Thyroid gland (tissue), 4 donors: ENCODE measurements around the gene TRIM25. TPM values are rescaled to one million over a fixed set of nuclear protein-coding genes. Genes with fewer than 3 reads are reported as not detected.

ENCODE experiments used
- DNase-seq, 2 donors: peaks; one replicate each; pipeline ENCODE4 v3.0.0-alpha.2; 2019
- H3K27ac ChIP-seq, 3 donors: fragments of 200-600 bp; sonication (generic); 1 replicate in 2 of 3; 2 replicates in 1 of 3; pipeline ENCODE4 v1.5.1; 2016 to 2019; ENCODE audit warnings: mild to moderate bottlenecking in 1 of 3, moderate library complexity in 1 of 3
- H3K27me3 ChIP-seq: fragments of 200-600 bp; sonication (generic); one replicate; pipeline ENCODE4 v1.5.1; 2019
- H3K36me3 ChIP-seq, 2 donors: fragments of 200-600 bp; sonication (generic); one replicate each; pipeline ENCODE4 v1.5.1; 2016 to 2019
- H3K4me1 ChIP-seq, 2 donors: fragments of 200-600 bp; sonication (generic); one replicate each; pipeline ENCODE4 v1.5.1; 2017 to 2019
- H3K4me3 ChIP-seq, 3 donors: fragments of 200-600 bp; sonication (generic); replicated peaks in 1 of 3; 1 replicate in 2 of 3; 2 replicates in 1 of 3; pipeline ENCODE4 v1.5.1; 2016; ENCODE audit warnings: mild to moderate bottlenecking in 1 of 3
- H3K9me3 ChIP-seq: fragments of 200-600 bp; sonication (generic); one replicate; pipeline ENCODE4 v1.5.1; 2017
- CTCF ChIP-seq, 6 experiments: fragments of 200-600 bp in 3 of 6; fragments of 450-650 bp in 3 of 6; sonication (generic) in 3 of 6; IDR thresholded peaks; one replicate each; pipeline ENCODE4 v1.5.1; 2016 to 2019; ENCODE audit warnings: antibody characterized with exemption in 6 of 6, mild to moderate bottlenecking in 2 of 6, inconsistent platforms in 1 of 6, moderate library complexity in 1 of 6
- POLR2A ChIP-seq, 2 donors: fragments of 450-650 bp; IDR thresholded peaks; one replicate each; pipeline ENCODE4 v1.6.1; 2017; ENCODE audit warnings: antibody characterized with exemption in 2 of 2, mild to moderate bottlenecking in 2 of 2, moderate library complexity in 1 of 2
- WGBS, 2 donors: methylation state at CpG; one replicate each; pipeline ENCODE4 v1.1.5; 2017; 5-methylcytosine and 5-hydroxymethylcytosine counted together
- intact Hi-C: fragments of 100-400 bp; cut with DNase I; formaldehyde crosslinking; loops from one replicate; pipeline ENCODE4 v1.15.1; 2023
- total RNA-seq, 4 donors: library from RNA; depleted of rRNA; stranded (reverse); fragments of >200 nt; gene quantifications; one replicate each; pipeline ENCODE4 v1.2.3, GENCODE V29; 2016

Gene TRIM25
- total RNA-seq, 4 donors from 2014 or later: 23.9 to 41.8 (median 32.7) TPM

GRCh38 chr17:56886288-56886731, 27.5 kb downstream of the TRIM25 start:
- Histone ChIP-seq H3K4me1 (no peaks in the 10 kb centered on the region), H3K36me3 (peaks cover 3 to 10% of the 10 kb centered on the region in 2 donors), H3K27ac (no peak overlapping the region), H3K27me3 (no peaks in the 10 kb centered on the region), H3K4me3 (no peak overlapping the region), H3K9me3 (no peaks in the 10 kb centered on the region)
- TF ChIP-seq POLR2A (IDR thresholded peaks at IDR 0.05) (no peak), CTCF (IDR thresholded peaks at IDR 0.05) (no peak)
- DNase-seq: no peak
- intact Hi-C loops: no loop called here
- WGBS, 2 donors: 93% methylated on average over 2 of the region's 2 CpGs

DNA sequence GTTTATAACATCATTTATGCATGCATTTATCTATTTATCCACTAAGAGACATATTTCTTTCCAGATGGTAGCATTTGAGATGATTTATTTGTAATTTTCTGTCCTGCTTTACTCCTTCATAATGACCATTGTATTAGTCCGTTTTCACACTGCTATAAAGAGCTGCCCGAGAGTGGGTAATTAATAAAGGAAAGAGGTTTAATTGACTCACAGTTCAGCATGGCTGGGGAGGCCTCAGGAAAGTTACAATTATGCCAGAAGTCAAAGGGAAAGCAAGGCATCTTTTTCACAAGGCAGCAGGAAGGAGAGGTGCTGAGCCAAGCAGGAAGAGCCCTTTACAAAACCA, 28.6 kb downstream of the TRIM25 start:
- Histone ChIP-seq H3K36me3 (peaks cover 0 to 2% of the 10 kb centered on the region in 2 donors), H3K27ac (no peak overlapping the region), H3K9me3 (no peaks in the 10 kb centered on the region), H3K4me1 (no peaks in the 10 kb centered on the region), H3K27me3 (no peaks in the 10 kb centered on the region), H3K4me3 (no peak overlapping the region)
- DNase-seq: no peak
- intact Hi-C loops: no loop called here
- 79 to 83% methylated on average over 2 of the region's 2 CpGs for WGBS, 2 donors
- TF ChIP-seq CTCF (IDR thresholded peaks at IDR 0.05): no peak
- no peak for TF ChIP-seq POLR2A (IDR thresholded peaks at IDR 0.05)

DNA sequence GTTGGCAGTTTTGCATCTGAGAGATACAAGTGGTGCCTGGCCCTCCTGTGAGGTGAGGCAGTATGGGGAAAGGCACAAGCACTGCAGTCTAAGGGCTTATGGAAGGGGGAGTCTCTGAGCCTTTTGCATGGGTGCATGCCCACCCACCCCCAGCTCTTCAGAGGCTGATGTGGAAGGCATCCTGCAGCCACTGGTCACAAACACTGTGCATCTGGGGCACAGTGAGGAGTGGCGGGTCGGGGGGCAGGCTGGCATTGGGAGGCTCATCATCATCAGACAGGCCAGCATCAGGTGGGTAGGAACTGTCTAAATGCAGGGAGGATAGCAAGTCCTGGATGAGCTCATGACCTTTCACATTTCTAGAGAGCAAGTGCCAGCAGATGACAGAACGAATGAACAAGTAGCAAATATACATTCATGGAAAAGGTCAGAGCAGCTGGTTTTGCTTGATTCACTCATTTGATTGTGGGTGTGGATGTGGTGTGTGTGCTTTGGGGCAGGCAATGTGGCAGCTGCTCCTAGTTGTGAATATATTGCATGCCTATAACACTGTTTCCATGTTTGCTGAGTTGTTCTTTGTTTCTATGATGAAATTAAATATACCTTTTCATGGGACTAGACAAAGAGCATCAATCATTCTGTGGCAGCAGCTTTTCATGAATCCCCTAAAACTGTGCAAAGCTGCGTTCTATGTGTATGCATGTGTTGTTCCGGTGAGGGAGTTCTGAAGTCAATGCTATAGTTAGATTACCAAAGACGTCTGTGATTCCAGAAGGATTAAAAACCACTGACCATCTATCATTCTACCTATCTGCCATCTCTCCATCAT, 29.2 kb downstream of the TRIM25 start:
- no peak overlapping the region for H3K27ac ChIP-seq
- DNase-seq: no peak
- no peak for TF ChIP-seq POLR2A (IDR thresholded peaks at IDR 0.05)
- no peak for TF ChIP-seq CTCF (IDR thresholded peaks at IDR 0.05)
- H3K4me1 ChIP-seq: no peaks in the 10 kb centered on the region
- H3K4me3 ChIP-seq: no peak overlapping the region
- H3K9me3 ChIP-seq: no peaks in the 10 kb centered on the region
- no peaks in the 10 kb centered on the region for H3K27me3 ChIP-seq
- no peaks in the 10 kb centered on the region for H3K36me3 ChIP-seq
- intact Hi-C loops: no loop called here
- 89% methylated on average over 6 of the region's 6 CpGs for WGBS, 2 donors

DNA sequence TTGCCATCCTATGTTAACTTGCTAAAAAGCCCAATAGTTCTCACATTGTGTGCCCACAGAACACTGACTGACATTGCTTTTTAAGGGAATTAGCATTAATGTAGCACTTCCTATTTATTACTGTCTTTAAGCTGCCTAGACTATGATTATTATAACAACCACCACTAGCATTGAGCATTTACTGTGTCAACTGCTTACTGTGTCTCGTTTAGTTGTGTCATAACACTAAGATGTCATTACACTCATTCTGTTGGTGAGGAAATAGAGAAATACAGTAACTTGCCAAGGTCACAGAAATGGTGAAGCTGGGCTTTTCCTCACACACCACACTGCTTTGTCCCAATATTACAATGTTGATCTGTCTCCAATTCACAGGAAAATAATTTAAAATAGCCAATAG, 30.2 kb downstream of the TRIM25 start:
- H3K36me3 ChIP-seq: no peaks in the 10 kb centered on the region
- DNase-seq: no peak
- no peak for TF ChIP-seq POLR2A (IDR thresholded peaks at IDR 0.05)
- TF ChIP-seq CTCF (IDR thresholded peaks at IDR 0.05): no peak
- H3K9me3 ChIP-seq: no peaks in the 10 kb centered on the region
- no peaks in the 10 kb centered on the region for H3K27me3 ChIP-seq
- H3K4me3 ChIP-seq: no peak overlapping the region
- H3K4me1 ChIP-seq: no peaks in the 10 kb centered on the region
- no peak overlapping the region for H3K27ac ChIP-seq
- intact Hi-C loops: no loop called here
- WGBS, 2 donors: 58 to 73% methylated on average over 1 of the region's 1 CpG

DNA sequence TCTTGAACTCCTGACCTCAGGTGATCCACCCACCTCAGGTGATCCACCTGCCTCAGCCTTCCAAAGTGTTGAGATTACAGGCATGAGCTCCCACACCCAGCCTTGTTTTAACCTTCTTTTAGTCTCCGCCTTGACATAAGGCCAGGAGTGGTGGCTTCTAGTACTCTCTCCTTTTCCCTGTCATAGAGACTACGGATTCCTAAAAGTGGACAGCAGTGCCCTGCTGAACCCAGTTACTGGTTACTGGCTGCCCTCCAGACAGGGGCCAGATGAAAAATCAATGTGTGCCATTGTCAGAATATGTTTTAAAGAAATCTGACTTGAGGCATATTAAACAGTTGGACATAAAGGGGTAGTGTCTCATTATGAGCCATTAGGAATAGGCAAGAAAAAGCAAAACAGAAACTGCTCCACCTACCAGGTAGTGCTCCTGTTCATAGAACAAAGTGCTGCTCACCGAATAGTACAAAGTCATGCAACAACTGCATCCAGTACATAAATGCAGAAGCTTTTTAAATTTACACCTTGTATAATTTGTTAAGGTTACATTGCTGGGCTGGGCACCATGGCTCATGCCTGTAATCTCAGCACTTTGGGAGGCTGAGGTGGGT, 32.1 kb downstream of the TRIM25 start:
- TF ChIP-seq CTCF (IDR thresholded peaks at IDR 0.05) (no peak), POLR2A (IDR thresholded peaks at IDR 0.05) (no peak)
- Histone ChIP-seq H3K36me3 (no peaks in the 10 kb centered on the region), H3K4me3 (no peak overlapping the region), H3K9me3 (no peaks in the 10 kb centered on the region), H3K27ac (no peak overlapping the region), H3K4me1 (no peaks in the 10 kb centered on the region), H3K27me3 (no peaks in the 10 kb centered on the region)
- intact Hi-C loops: no loop called here
- 93 to 97% methylated on average over 3 of the region's 3 CpGs for WGBS, 2 donors
- DNase-seq: no peak
